Ishikawa (cell line): ENCODE data around the gene SETBP1.

ENCODE experiments used
- CEBPB ChIP-seq: IDR thresholded peaks from 2 replicates; pipeline ENCODE4 v1.6.1; 2012
- CREB1 ChIP-seq: IDR thresholded peaks from 2 replicates; pipeline ENCODE4 v1.6.1; 2012; ENCODE audit warnings: low read depth
- EGR1 ChIP-seq: IDR thresholded peaks from 2 replicates; pipeline ENCODE4 v1.6.1; 2012
- EP300 ChIP-seq: IDR thresholded peaks from 2 replicates; pipeline ENCODE4 v1.6.1; 2012; ENCODE audit warnings: borderline replicate concordance
- FOXM1 ChIP-seq: IDR thresholded peaks from 2 replicates; pipeline ENCODE4 v1.6.1; 2012; ENCODE audit warnings: low read depth, borderline replicate concordance
- MAX ChIP-seq: IDR thresholded peaks from 2 replicates; pipeline ENCODE4 v1.6.1; 2012
- NFIC ChIP-seq: IDR thresholded peaks from 2 replicates; pipeline ENCODE4 v1.6.1; 2012
- RAD21 ChIP-seq: IDR thresholded peaks from 2 replicates; pipeline ENCODE4 v1.6.1; 2012; ENCODE audit warnings: low read depth
- REST ChIP-seq: IDR thresholded peaks from 2 replicates; pipeline ENCODE4 v1.6.1; 2012; ENCODE audit warnings: low read depth, mild to moderate bottlenecking
- TAF1 ChIP-seq: IDR thresholded peaks from 2 replicates; pipeline ENCODE4 v1.6.1; 2012; ENCODE audit warnings: low read depth, mild to moderate bottlenecking
- TCF12 ChIP-seq: IDR thresholded peaks from 2 replicates; pipeline ENCODE4 v1.6.1; 2012; ENCODE audit warnings: low read depth
- TEAD4 ChIP-seq: IDR thresholded peaks from 2 replicates; pipeline ENCODE4 v1.6.1; 2012
- USF1 ChIP-seq: IDR thresholded peaks from 2 replicates; pipeline ENCODE4 v1.6.1; 2012
- YY1 ChIP-seq: IDR thresholded peaks from 2 replicates; pipeline ENCODE4 v1.6.1; 2012; ENCODE audit warnings: low read depth
- ZBTB7A ChIP-seq: IDR thresholded peaks from 2 replicates; pipeline ENCODE4 v1.6.1; 2012; ENCODE audit warnings: low read depth

SETBP1 gene

GRCh38 chr18:44740000-44740399 lies 59.3 kb downstream of the SETBP1 start:
- TF ChIP-seq CEBPB, result peak; percentile 60; the same call in 1 of the 2 replicates
- TF ChIP-seq EGR1, result no peak
- no peak for TF ChIP-seq CREB1
- TF ChIP-seq TEAD4, result no peak
- TF ChIP-seq NFIC, result no peak
- TF ChIP-seq MAX, result no peak

GRCh38 chr18:44741085-44741484 lies 60.4 kb downstream of the SETBP1 start:
- TF ChIP-seq REST (no peak), TCF12 (no peak), ZBTB7A (no peak), EGR1 (no peak), EP300 (no peak), RAD21 (no peak), TAF1 (no peak), FOXM1 (no peak), YY1 (no peak), MAX (no peak), USF1 (no peak), CREB1 (no peak)

GRCh38 chr18:44741511-44741910 lies 60.8 kb downstream of the SETBP1 start:
- TF ChIP-seq RAD21, result no peak
- TF ChIP-seq EGR1, result no peak
- no peak for TF ChIP-seq NFIC
- no peak for TF ChIP-seq YY1
- no peak for TF ChIP-seq FOXM1
- TF ChIP-seq REST, result no peak
- TF ChIP-seq MAX, result no peak
- TF ChIP-seq CREB1, result no peak
- no peak for TF ChIP-seq CEBPB
- TF ChIP-seq ZBTB7A, result no peak
- TF ChIP-seq USF1, result no peak

- TF ChIP-seq EP300, result no peak
- no peak for TF ChIP-seq FOXM1
- TF ChIP-seq CEBPB, result no peak
- TF ChIP-seq ZBTB7A, result no peak
- no peak for TF ChIP-seq USF1
- TF ChIP-seq YY1, result no peak
- no peak for TF ChIP-seq REST
- TF ChIP-seq CREB1, result no peak
- no peak for TF ChIP-seq MAX
- no peak for TF ChIP-seq TAF1
- no peak for TF ChIP-seq NFIC
- TF ChIP-seq TCF12, result no peak
- TF ChIP-seq RAD21, result no peak
Measured at GRCh38 chr18:44742126-44742525, 61.4 kb downstream of the SETBP1 start.
